Panc1 (cell line): ENCODE data around the gene ZDHHC11B.

ENCODE experiments used
- CTCF ChIP-seq: fragments of 450-650 bp; IDR thresholded peaks from 2 replicates; pipeline ENCODE4 v1.5.1; 2017; ENCODE audit warnings: mild to moderate bottlenecking
- POLR2AphosphoS5 ChIP-seq: IDR thresholded peaks from 2 replicates; pipeline ENCODE4 v1.6.1; 2012; ENCODE audit warnings: mild to moderate bottlenecking, low read depth, low read length, moderate library complexity
- REST ChIP-seq, 2 experiments: IDR thresholded peaks; 2 replicates each; pipeline ENCODE4 v1.6.1; 2011 to 2012; ENCODE audit warnings: low read depth in 2 of 2, control low read depth in 1 of 2, low read length in 1 of 2, mild to moderate bottlenecking in 1 of 2, moderate library complexity in 1 of 2; ENCODE audit not compliant: insufficient read depth in 1 of 2
- SIN3A ChIP-seq: IDR thresholded peaks from 2 replicates; pipeline ENCODE4 v1.6.1; 2012; ENCODE audit warnings: low read depth, mild to moderate bottlenecking, low read length, moderate library complexity, borderline replicate concordance; ENCODE audit not compliant: insufficient read depth
- TCF7L2 ChIP-seq: IDR thresholded peaks from 2 replicates; pipeline ENCODE4 v1.6.1; 2011; ENCODE audit warnings: mild to moderate bottlenecking, low read depth, low read length, inconsistent platforms

GRCh38 chr5:676699-677076, 107.8 kb downstream of the ZDHHC11B start:
- TF ChIP-seq CTCF, result no peak
- TF ChIP-seq REST (IDR thresholded peaks at IDR 0.05; ENCODE audit: insufficient read depth in 1 of 2, low read depth in 2 of 2, low read length in 1 of 2), result no peak
- no peak for TF ChIP-seq SIN3A
- TF ChIP-seq POLR2AphosphoS5, result 0 out of 2 replicates have a peak, but pooled peaks have one; percentile 26
- TF ChIP-seq TCF7L2, result no peak
